Progenitor cell of endocrine pancreas (in vitro differentiated cells): ENCODE measurements around the gene CATSPERD. TPM values are rescaled to one million over a fixed set of nuclear protein-coding genes. Genes with fewer than 3 reads are reported as not detected.

Experiments used
- DNase-seq: peaks from one replicate; pipeline ENCODE4 v3.0.0; 2021; ENCODE audit warnings: low spot score; ENCODE audit not compliant: unreplicated experiment
- H3K27ac Mint-ChIP-seq: 2 replicates; pipeline ENCODE4 v1.8.0; 2021; ENCODE audit warnings: mild to moderate bottlenecking, moderate library complexity, mixed read lengths
- H3K27me3 Mint-ChIP-seq: 2 replicates; pipeline ENCODE4 v1.8.0; 2021; ENCODE audit warnings: mixed read lengths
- H3K36me3 Mint-ChIP-seq: 2 replicates; pipeline ENCODE4 v1.8.0; 2022; ENCODE audit warnings: mixed read lengths; ENCODE audit not compliant: insufficient read depth
- H3K4me1 Mint-ChIP-seq: 2 replicates; pipeline ENCODE4 v1.8.0; 2021; ENCODE audit warnings: low read depth, mixed read lengths
- H3K4me3 Mint-ChIP-seq: 2 replicates; pipeline ENCODE4 v1.8.0; 2021; ENCODE audit warnings: low read depth, mild to moderate bottlenecking, moderate library complexity, mixed read lengths
- H3K9me3 Mint-ChIP-seq: 2 replicates; pipeline ENCODE4 v1.8.0; 2021; ENCODE audit warnings: low read depth, mixed read lengths
- total RNA-seq: library from RNA; stranded (reverse); gene quantifications from 2 replicates; pipeline ENCODE4 v1.2.1, GENCODE V29; 2021
- TF ChIP-seq, protein P1 (sequence below): fragments of 200-600 bp; sonication (generic); IDR thresholded peaks from one replicate; pipeline ENCODE4 v1.5.0; 2021; ENCODE audit warnings: antibody characterized with exemption, mild to moderate bottlenecking; ENCODE audit not compliant: unreplicated experiment

The CATSPERD gene
- total RNA-seq, 1 donor from 2014 or later: not detected

DNA sequence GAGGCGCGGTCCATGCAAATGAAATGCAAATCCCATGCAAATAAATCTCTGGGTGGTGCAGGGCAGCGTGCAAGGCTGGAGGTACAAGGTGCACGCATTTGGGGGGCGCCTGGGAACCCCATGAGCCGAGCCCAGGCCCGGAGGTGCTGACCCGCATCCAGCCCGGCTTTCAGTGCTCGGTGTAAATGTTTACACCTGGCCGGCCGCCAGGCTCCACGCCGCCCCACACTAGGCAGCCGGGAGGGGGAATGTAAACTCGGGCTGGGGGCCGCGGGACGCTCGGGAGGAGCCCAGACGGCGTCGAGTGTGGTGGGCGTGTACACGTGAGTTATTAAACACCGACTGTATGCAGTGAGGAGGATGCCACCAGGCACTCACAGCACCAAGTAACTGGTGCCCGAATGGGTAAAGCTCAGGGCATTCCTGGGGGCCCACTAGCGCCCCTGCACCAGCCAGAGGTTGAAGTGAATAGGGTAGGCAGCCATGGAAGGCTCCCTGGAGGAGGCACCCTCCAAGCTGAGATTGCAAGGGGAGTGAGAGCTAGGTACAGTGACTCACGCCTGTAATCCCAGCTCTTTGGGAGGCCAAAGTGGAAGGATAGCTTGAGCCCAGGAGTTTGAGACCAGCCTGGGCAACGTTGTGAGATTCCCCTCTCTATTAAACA lies 101.9 kb downstream of the CATSPERD start:
- H3K27ac Mint-ChIP-seq: no peak overlapping the region
- H3K4me1 Mint-ChIP-seq: no peaks in the 10 kb centered on the region
- H3K9me3 Mint-ChIP-seq: no peaks in the 10 kb centered on the region
- no peak overlapping the region for H3K4me3 Mint-ChIP-seq
- no peak for DNase-seq
- peaks cover 10% of the 10 kb centered on the region for H3K27me3 Mint-ChIP-seq
- TF ChIP-seq, protein P1, sequence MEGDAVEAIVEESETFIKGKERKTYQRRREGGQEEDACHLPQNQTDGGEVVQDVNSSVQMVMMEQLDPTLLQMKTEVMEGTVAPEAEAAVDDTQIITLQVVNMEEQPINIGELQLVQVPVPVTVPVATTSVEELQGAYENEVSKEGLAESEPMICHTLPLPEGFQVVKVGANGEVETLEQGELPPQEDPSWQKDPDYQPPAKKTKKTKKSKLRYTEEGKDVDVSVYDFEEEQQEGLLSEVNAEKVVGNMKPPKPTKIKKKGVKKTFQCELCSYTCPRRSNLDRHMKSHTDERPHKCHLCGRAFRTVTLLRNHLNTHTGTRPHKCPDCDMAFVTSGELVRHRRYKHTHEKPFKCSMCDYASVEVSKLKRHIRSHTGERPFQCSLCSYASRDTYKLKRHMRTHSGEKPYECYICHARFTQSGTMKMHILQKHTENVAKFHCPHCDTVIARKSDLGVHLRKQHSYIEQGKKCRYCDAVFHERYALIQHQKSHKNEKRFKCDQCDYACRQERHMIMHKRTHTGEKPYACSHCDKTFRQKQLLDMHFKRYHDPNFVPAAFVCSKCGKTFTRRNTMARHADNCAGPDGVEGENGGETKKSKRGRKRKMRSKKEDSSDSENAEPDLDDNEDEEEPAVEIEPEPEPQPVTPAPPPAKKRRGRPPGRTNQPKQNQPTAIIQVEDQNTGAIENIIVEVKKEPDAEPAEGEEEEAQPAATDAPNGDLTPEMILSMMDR: no peak
- no peaks in the 10 kb centered on the region for H3K36me3 Mint-ChIP-seq

- Mint-ChIP-seq H3K4me1 (peaks cover 1% of the 10 kb centered on the region), H3K36me3 (no peaks in the 10 kb centered on the region), H3K9me3 (no peaks in the 10 kb centered on the region), H3K27me3 (peaks cover 2% of the 10 kb centered on the region), H3K27ac (no peak overlapping the region), H3K4me3 (no peak overlapping the region)
- DNase-seq: no peak
- TF ChIP-seq, protein P1: no peak
Measured at GRCh38 chr19:5823579-5824281, 103.3 kb downstream of the CATSPERD start.

DNA sequence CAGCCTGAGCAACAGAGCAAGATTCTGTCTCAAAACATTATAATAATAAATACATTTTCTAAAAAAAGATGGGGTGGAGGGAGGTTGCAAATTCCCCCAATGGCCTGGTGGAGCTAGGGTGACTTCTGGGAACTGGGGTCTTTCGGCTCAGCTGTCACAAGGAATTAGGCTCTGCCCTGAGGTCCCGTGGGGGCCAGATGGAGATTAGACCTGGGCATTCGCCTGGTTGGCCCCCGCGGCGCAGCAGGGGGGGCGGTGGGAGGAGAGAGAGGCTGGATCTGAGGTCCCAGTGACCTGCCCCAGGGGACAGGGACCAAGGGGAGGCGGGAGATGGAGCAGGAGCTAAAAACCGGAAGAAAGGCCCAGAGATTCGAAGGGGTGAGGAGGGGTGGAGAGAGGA lies 104.3 kb downstream of the CATSPERD start:
- Mint-ChIP-seq H3K36me3 (no peaks in the 10 kb centered on the region), H3K4me1 (peaks cover 1% of the 10 kb centered on the region), H3K27me3 (peaks cover 2% of the 10 kb centered on the region), H3K4me3 (no peak overlapping the region), H3K9me3 (no peaks in the 10 kb centered on the region), H3K27ac (no peak overlapping the region)
- DNase-seq: no peak
- TF ChIP-seq, protein P1: no peak

DNA sequence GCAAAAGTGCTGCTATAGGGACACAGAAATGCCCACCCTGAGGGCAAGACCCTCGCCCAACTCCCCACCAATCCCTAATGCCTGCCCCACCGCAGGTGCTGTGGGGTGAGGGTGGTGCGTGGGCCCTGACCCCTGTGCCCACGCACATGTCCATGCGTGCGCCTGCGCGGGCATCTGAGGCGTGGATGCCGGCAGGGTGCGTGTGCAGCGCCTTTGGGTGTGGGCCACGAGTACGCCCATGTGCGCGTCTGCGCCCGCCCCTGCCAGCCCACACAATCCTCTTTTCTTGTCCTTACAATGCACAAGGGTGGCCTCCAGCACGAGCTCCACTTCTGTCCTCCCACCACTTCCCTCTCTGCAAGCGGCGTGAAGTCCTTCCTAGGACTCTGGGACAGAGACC lies 104.7 kb downstream of the CATSPERD start:
- no peak overlapping the region for H3K27ac Mint-ChIP-seq
- no peaks in the 10 kb centered on the region for H3K9me3 Mint-ChIP-seq
- DNase-seq: no peak
- H3K4me1 Mint-ChIP-seq: peaks cover 1% of the 10 kb centered on the region
- H3K4me3 Mint-ChIP-seq: no peak overlapping the region
- H3K27me3 Mint-ChIP-seq: peaks cover 2% of the 10 kb centered on the region
- TF ChIP-seq, protein P1: no peak
- H3K36me3 Mint-ChIP-seq: no peaks in the 10 kb centered on the region

DNA sequence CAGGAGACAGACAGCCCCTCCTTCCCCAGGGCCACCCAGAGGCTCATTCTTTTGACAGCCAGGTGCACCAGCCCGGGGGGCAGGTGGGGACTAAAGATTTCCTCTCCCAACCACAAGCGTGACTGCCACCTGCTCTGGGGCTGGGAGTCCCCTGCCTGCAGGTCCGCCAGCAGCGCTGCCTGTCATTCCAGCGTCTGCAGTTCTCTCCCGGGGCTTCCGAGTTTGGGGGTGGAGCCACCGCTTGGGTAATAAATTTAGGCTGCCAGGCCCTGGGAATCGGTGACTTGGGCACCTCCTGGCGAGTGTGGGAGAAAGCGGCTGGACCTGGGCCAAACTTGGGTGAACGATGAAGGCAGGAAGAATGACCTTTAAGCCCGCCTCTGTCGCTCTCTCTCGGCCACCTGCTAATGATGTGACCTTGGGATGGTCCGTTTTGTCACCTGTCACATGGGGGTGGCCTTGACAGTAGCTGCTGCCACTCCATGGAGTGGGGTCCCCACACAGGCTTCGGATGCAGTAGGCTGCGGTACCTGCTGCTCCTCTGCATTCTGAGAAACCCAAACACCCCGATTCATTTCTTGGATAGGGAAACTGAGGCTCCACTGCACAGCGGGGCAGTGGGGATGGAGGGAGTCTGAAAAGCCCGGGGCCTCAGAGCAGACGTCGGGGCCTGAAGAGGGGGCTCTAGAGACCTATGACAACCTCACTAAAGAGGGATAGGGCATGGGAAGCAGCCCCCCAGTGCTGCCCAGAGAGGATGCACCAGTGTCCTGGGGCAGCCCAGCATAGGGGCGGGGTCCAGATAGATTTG lies 106.3 kb downstream of the CATSPERD start:
- DNase-seq: no peak
- no peaks in the 10 kb centered on the region for H3K9me3 Mint-ChIP-seq
- H3K4me3 Mint-ChIP-seq: peak overlapping the region; percentile 73
- H3K27ac Mint-ChIP-seq: peak overlapping the region; percentile 91
- H3K36me3 Mint-ChIP-seq: no peaks in the 10 kb centered on the region
- TF ChIP-seq, protein P1: no peak
- peaks cover 1% of the 10 kb centered on the region for H3K4me1 Mint-ChIP-seq
- no peaks in the 10 kb centered on the region for H3K27me3 Mint-ChIP-seq
